ENCODE measurements around the gene RFT1.

DNA sequence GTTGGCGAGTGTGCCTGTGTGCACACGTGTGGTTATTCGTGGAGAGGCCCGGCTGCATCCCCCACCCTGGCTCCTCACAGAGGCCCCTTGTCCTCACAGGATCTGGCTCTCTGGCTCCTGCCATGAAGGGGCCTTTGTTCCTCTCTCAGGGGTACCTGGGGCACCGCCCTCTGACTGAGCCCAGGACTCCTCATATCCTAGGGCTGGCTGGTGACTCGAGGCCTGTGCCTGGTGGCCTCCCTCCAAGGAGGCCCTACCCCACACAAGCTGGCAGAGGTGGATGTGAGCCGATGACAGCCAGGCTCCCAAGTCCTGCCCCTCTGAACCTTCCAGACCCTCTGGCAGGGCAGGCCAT, 40.8 kb upstream of the RFT1 start:
- TF ChIP-seq CTCF (optimal IDR thresholded peaks at IDR 0.05 in 1 of 3, IDR thresholded peaks at IDR 0.05 in 1 of 3, conservative IDR thresholded peaks at IDR 0.05 in 1 of 3; ENCODE audit: extremely low read depth in 1 of 3, insufficient read depth in 2 of 3, low read length in 3 of 3) (no peak), EZH2 (IDR thresholded peaks at IDR 0.05; ENCODE audit: low read length) (no peak)

Measured in keratinocyte (primary cell).